PC-9 (cell line): Measurements from ENCODE around the gene NSF.

Experiments used
- EZH2 ChIP-seq: fragments of 200-600 bp; sonication (generic); IDR thresholded peaks from 2 replicates; pipeline ENCODE4 v1.8.0; 2017; ENCODE audit warnings: antibody characterized with exemption, low read depth
- TF ChIP-seq, protein P1 (sequence below): fragments of 200-600 bp; sonication (generic); conservative IDR thresholded peaks from 2 replicates; pipeline ENCODE4 v1.6.1; 2017; ENCODE audit warnings: mixed run types, antibody characterized with exemption, mild to moderate bottlenecking, moderate library complexity

DNA sequence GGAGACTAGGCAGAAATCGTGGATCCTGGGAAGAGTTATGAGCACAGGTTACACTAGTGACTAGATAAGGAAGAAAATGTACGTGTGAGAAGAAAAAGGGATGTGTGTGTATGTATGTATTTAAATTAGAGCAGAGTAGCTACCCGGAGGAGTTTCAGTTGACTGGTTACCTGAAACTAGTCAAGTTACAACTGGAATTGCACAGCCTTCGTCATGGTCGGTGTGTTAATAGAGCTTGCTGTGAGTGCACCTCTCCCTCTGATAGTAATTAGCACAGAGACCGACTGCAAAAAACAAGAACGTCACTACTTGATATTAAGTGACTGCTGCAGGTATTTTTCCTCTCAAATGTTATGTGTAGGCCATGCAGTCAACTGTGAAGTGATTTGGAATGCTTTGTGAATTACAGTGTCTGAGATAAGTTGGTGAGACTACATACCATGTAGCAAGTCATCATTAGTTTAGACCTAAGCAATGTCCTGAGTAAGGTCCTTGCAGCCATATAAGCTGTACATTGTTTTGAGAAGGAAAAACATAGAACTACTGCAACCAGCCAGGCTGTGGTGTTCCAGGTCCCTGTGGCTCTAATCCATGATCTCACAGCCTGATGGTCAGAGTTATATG is 132.3 kb downstream of the NSF start:
- TF ChIP-seq, protein P1, sequence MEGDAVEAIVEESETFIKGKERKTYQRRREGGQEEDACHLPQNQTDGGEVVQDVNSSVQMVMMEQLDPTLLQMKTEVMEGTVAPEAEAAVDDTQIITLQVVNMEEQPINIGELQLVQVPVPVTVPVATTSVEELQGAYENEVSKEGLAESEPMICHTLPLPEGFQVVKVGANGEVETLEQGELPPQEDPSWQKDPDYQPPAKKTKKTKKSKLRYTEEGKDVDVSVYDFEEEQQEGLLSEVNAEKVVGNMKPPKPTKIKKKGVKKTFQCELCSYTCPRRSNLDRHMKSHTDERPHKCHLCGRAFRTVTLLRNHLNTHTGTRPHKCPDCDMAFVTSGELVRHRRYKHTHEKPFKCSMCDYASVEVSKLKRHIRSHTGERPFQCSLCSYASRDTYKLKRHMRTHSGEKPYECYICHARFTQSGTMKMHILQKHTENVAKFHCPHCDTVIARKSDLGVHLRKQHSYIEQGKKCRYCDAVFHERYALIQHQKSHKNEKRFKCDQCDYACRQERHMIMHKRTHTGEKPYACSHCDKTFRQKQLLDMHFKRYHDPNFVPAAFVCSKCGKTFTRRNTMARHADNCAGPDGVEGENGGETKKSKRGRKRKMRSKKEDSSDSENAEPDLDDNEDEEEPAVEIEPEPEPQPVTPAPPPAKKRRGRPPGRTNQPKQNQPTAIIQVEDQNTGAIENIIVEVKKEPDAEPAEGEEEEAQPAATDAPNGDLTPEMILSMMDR, result no peak
- no peak for TF ChIP-seq EZH2
